HCT116 (cell line): ENCODE measurements around the gene VIT.

Source experiments
- CTCF ChIP-seq, 3 experiments: fragments of 200-600 bp in 1 of 3; sonication (generic) in 1 of 3; IDR thresholded peaks in 2 of 3; conservative IDR thresholded peaks in 1 of 3; 2 replicates each; pipeline ENCODE4 v1.5.1; 2012 to 2017; ENCODE audit warnings: low read depth in 2 of 3, low read length in 2 of 3, antibody characterized with exemption in 1 of 3, borderline replicate concordance in 1 of 3, control low read depth in 1 of 3, mild to moderate bottlenecking in 1 of 3, mixed read lengths in 1 of 3, mixed run types in 1 of 3, moderate library complexity in 1 of 3; ENCODE audit not compliant: insufficient read depth in 1 of 3
- EZH2 ChIP-seq: fragments of 200-600 bp; sonication (generic); IDR thresholded peaks from 2 replicates; pipeline ENCODE4 v1.6.1; 2017; ENCODE audit warnings: antibody characterized with exemption, mixed run types
- JUND ChIP-seq: IDR thresholded peaks from 2 replicates; pipeline ENCODE4 v1.6.1; 2012
- MAX ChIP-seq: IDR thresholded peaks from 2 replicates; pipeline ENCODE4 v1.6.1; 2012
- POLR2AphosphoS5 ChIP-seq: IDR thresholded peaks from 2 replicates; pipeline ENCODE4 v1.6.1; 2011; ENCODE audit warnings: mild to moderate bottlenecking, low read depth, low read length, moderate library complexity
- RAD21 ChIP-seq: IDR thresholded peaks from 2 replicates; pipeline ENCODE4 v1.6.1; 2012; ENCODE audit warnings: low read depth, mild to moderate bottlenecking
- SIN3A ChIP-seq: IDR thresholded peaks from 2 replicates; pipeline ENCODE4 v1.6.1; 2012; ENCODE audit warnings: low read depth

GRCh38 chr2:36783246-36783645 is 86.7 kb downstream of the VIT start:
- TF ChIP-seq MAX (no peak), CTCF (IDR thresholded peaks at IDR 0.05 in 2 of 3, conservative IDR thresholded peaks at IDR 0.05 in 1 of 3; ENCODE audit: borderline replicate concordance in 1 of 3, insufficient read depth in 1 of 3, low read depth in 2 of 3, low read length in 2 of 3) (no peak), RAD21 (no peak), POLR2AphosphoS5 (no peak), SIN3A (no peak), EZH2 (no peak), JUND (no peak)
